H1 (cell line): ENCODE data around the gene ZNF407. TPM values are rescaled to one million over a fixed set of nuclear protein-coding genes. Genes with fewer than 3 reads are reported as not detected.

Experiments used
- CTCF ChIA-PET: fragments of 300-600 bp; sonication (Branson Sonifier 250); formaldehyde crosslinking; loops from one replicate; lab custom pipeline; 2021; ENCODE audit not compliant: partially characterized antibody; lab: Charles Lee
- POLR2A ChIA-PET: fragments of 300-600 bp; sonication (Branson Sonifier 250); formaldehyde crosslinking; loops from one replicate; lab custom pipeline; 2021; ENCODE audit warnings: inconsistent platforms; ENCODE audit not compliant: partially characterized antibody; lab: Charles Lee
- DNase-seq, 2 experiments: peaks; one replicate each; pipeline versions ENCODE4 v3.0.0 to v3.0.0-alpha.2; 2010 to 2022; ENCODE audit warnings: low spot score in 2 of 2, low read depth in 1 of 2, mixed read lengths in 1 of 2
- FAIRE-seq: peaks from 2 replicates; lab custom pipeline; 2011; peaks lifted over from hg19 to GRCh38; lab: Jason Lieb, UNC
- H2AFZ ChIP-seq: 2 replicates; pipeline ENCODE4 v1.8.1; 2012; ENCODE audit warnings: low read length, inconsistent platforms
- H2AK5ac ChIP-seq: 2 replicates; pipeline ENCODE4 v1.6.1; 2013; ENCODE audit warnings: low read depth, low read length
- H2BK120ac ChIP-seq: replicated peaks from 2 replicates; pipeline ENCODE3; 2013; ENCODE audit warnings: low read depth, low read length, inconsistent platforms
- H2BK12ac ChIP-seq: 2 replicates; pipeline ENCODE4 v1.6.1; 2013; ENCODE audit warnings: low read depth, low read length
- H2BK15ac ChIP-seq: 2 replicates; pipeline ENCODE4 v1.6.1; 2013; ENCODE audit warnings: low read length
- H2BK20ac ChIP-seq: 2 replicates; pipeline ENCODE4 v1.6.1; 2013; ENCODE audit warnings: low read length
- H2BK5ac ChIP-seq: 2 replicates; pipeline ENCODE4 v1.6.1; 2013; ENCODE audit warnings: low read depth, low read length
- H3K14ac ChIP-seq: 2 replicates; pipeline ENCODE4 v1.6.1; 2013; ENCODE audit warnings: inconsistent platforms; ENCODE audit not compliant: insufficient read length
- H3K18ac ChIP-seq: 2 replicates; pipeline ENCODE4 v1.6.1; 2013; ENCODE audit warnings: low read length; ENCODE audit errors: extremely low read depth
- H3K23ac ChIP-seq: 2 replicates; pipeline ENCODE4 v1.6.1; 2013; ENCODE audit warnings: inconsistent platforms; ENCODE audit not compliant: insufficient read length
- H3K23me2 ChIP-seq: 2 replicates; pipeline ENCODE4 v1.6.1; 2013; ENCODE audit warnings: low read depth, low read length
- H3K27ac ChIP-seq: 2 replicates; pipeline ENCODE4 v1.6.1; 2011; ENCODE audit warnings: low read depth, low read length, inconsistent platforms
- H3K27me3 ChIP-seq, 4 experiments: replicated peaks in 1 of 4; 1 replicate in 1 of 4; 2 replicates in 3 of 4; pipeline versions ENCODE4 v1.6.1 to v1.8.1; 2011 to 2013; ENCODE audit warnings: low read length in 3 of 4, mild to moderate bottlenecking in 3 of 4, inconsistent platforms in 2 of 4, mixed read lengths in 2 of 4, moderate library complexity in 1 of 4; ENCODE audit not compliant: control insufficient read depth in 3 of 4, insufficient read depth in 3 of 4; ENCODE audit errors: extremely low read depth in 1 of 4
- H3K36me3 ChIP-seq, 4 experiments: 2 replicates each; pipeline versions ENCODE4 v1.6.1 to v1.8.1; 2011 to 2013; ENCODE audit warnings: mild to moderate bottlenecking in 4 of 4, low read length in 3 of 4, moderate library complexity in 2 of 4, control low read depth in 1 of 4, inconsistent platforms in 1 of 4; ENCODE audit not compliant: insufficient read depth in 4 of 4, control insufficient read depth in 2 of 4
- H3K4ac ChIP-seq: replicated peaks from 2 replicates; pipeline ENCODE3; 2013; ENCODE audit warnings: low read length, low read depth, mixed read lengths, inconsistent platforms; ENCODE audit not compliant: insufficient read length
- H3K4me1 ChIP-seq, 4 experiments: replicated peaks in 1 of 4; 1 replicate in 1 of 4; 2 replicates in 3 of 4; pipeline versions ENCODE4 v1.6.1 to v1.8.1; 2011 to 2013; ENCODE audit warnings: low read length in 3 of 4, inconsistent platforms in 2 of 4, mixed read lengths in 1 of 4; ENCODE audit not compliant: insufficient read depth in 4 of 4, control insufficient read depth in 3 of 4
- H3K4me2 ChIP-seq, 2 experiments: 2 replicates each; pipeline versions ENCODE4 v1.6.1 to v1.8.1; 2011 to 2013; ENCODE audit warnings: low read depth in 2 of 2, low read length in 2 of 2, control low read depth in 1 of 2, inconsistent platforms in 1 of 2, mild to moderate bottlenecking in 1 of 2; ENCODE audit not compliant: insufficient read depth in 1 of 2
- H3K4me3 ChIP-seq, 4 experiments: fragments of 200-600, 300-600 bp in 1 of 4; sonication (generic), shearing (Covaris generic), sonication (Bioruptor Twin) in 1 of 4; 2 replicates each; pipeline versions ENCODE4 v1.5.1 to v1.8.1; 2011 to 2016; ENCODE audit warnings: low read length in 4 of 4, low read depth in 3 of 4, control low read depth in 2 of 4, inconsistent platforms in 2 of 4, mild to moderate bottlenecking in 2 of 4, mixed read lengths in 1 of 4, moderate library complexity in 1 of 4; ENCODE audit not compliant: insufficient read depth in 2 of 4; ENCODE audit errors: extremely low read depth in 1 of 4
- H3K56ac ChIP-seq: replicated peaks from 2 replicates; pipeline ENCODE3; 2013; ENCODE audit warnings: low read depth, mild to moderate bottlenecking, mixed read lengths, low read length, inconsistent platforms; ENCODE audit not compliant: insufficient read length
- H3K79me1 ChIP-seq: 2 replicates; pipeline ENCODE4 v1.6.1; 2013; ENCODE audit warnings: low read depth, low read length, control low read depth
- H3K79me2 ChIP-seq, 2 experiments: 2 replicates each; pipeline versions ENCODE4 v1.6.1 to v1.8.1; 2012 to 2013; ENCODE audit warnings: low read length in 2 of 2, mild to moderate bottlenecking in 2 of 2, inconsistent platforms in 1 of 2; ENCODE audit not compliant: insufficient read depth in 2 of 2, control insufficient read depth in 1 of 2
- H3K9ac ChIP-seq, 4 experiments: replicated peaks in 1 of 4; 1 replicate in 1 of 4; 2 replicates in 3 of 4; pipeline versions ENCODE4 v1.6.1 to v1.8.1; 2011 to 2013; ENCODE audit warnings: low read depth in 3 of 4, low read length in 3 of 4, control low read depth in 2 of 4, mild to moderate bottlenecking in 2 of 4, moderate library complexity in 2 of 4, inconsistent platforms in 1 of 4; ENCODE audit errors: extremely low read depth in 1 of 4
- H3K9me3 ChIP-seq, 2 experiments: 2 replicates each; pipeline versions ENCODE4 v1.6.1 to v1.8.1; 2012 to 2013; ENCODE audit warnings: mild to moderate bottlenecking in 2 of 2, moderate library complexity in 2 of 2, control low read depth in 1 of 2, inconsistent platforms in 1 of 2, low read depth in 1 of 2, low read length in 1 of 2, mixed read lengths in 1 of 2; ENCODE audit not compliant: insufficient read depth in 2 of 2
- H4K20me1 ChIP-seq, 2 experiments: replicated peaks in 1 of 2; 2 replicates each; pipeline versions ENCODE3 to v1.8.1; 2011 to 2013; ENCODE audit warnings: inconsistent platforms in 2 of 2, low read length in 2 of 2, mild to moderate bottlenecking in 1 of 2; ENCODE audit not compliant: insufficient read depth in 2 of 2, control insufficient read depth in 1 of 2
- H4K5ac ChIP-seq: 2 replicates; pipeline ENCODE4 v1.6.1; 2013; ENCODE audit warnings: low read length, low read depth, mixed read lengths, inconsistent platforms; ENCODE audit not compliant: insufficient read length
- H4K8ac ChIP-seq: 2 replicates; pipeline ENCODE4 v1.8.0; 2013; ENCODE audit warnings: mild to moderate bottlenecking, moderate library complexity, low read length, inconsistent platforms; ENCODE audit not compliant: insufficient read depth; ENCODE audit errors: extremely low read depth
- H4K91ac ChIP-seq: replicated peaks from 2 replicates; pipeline ENCODE3; 2013; ENCODE audit warnings: low read length, mixed read lengths, inconsistent platforms; ENCODE audit not compliant: insufficient read length
- CBX5 ChIP-seq: fragments of 300-800, 300-1000 bp; sonication (generic); IDR thresholded peaks from 2 replicates; pipeline ENCODE4 v1.7.1; 2016; ENCODE audit warnings: antibody characterized with exemption, low read length, low read depth
- CHD1 ChIP-seq: IDR thresholded peaks from 2 replicates; pipeline ENCODE4 v1.6.1; 2012; ENCODE audit warnings: low read depth, low read length, improper control_type of control experiment
- EGR1 ChIP-seq: IDR thresholded peaks from 2 replicates; pipeline ENCODE4 v1.6.1; 2011; ENCODE audit warnings: low read depth, low read length, borderline replicate concordance
- NANOG ChIP-seq: IDR thresholded peaks from 2 replicates; pipeline ENCODE4 v1.6.1; 2011; ENCODE audit warnings: low read length, low read depth, mild to moderate bottlenecking, inconsistent platforms; ENCODE audit not compliant: insufficient read depth, poor library complexity, severe bottlenecking
- POLR2A ChIP-seq, 2 experiments: IDR thresholded peaks; 1 replicate in 1 of 2; 2 replicates in 1 of 2; pipeline ENCODE4 v1.6.1; 2011; ENCODE audit warnings: low read depth in 2 of 2, low read length in 2 of 2, mild to moderate bottlenecking in 2 of 2; ENCODE audit errors: control extremely low read depth in 1 of 2
- SP2 ChIP-seq: IDR thresholded peaks from 2 replicates; pipeline ENCODE4 v1.6.1; 2012; ENCODE audit warnings: mild to moderate bottlenecking, low read length, inconsistent platforms
- SP4 ChIP-seq: IDR thresholded peaks from 2 replicates; pipeline ENCODE4 v1.6.1; 2012; ENCODE audit warnings: low read length, inconsistent platforms
- TAF7 ChIP-seq: optimal IDR thresholded peaks from 2 replicates; pipeline ENCODE3; 2011; ENCODE audit warnings: low read depth, mild to moderate bottlenecking, inconsistent platforms, low read length, moderate library complexity, borderline replicate concordance
- USF2 ChIP-seq: IDR thresholded peaks from 2 replicates; pipeline ENCODE4 v1.6.1; 2011; ENCODE audit warnings: low read length, improper control_type of control experiment
- WGBS, 2 experiments: shearing (Covaris generic) in 1 of 2; methylation state at CpG; one replicate each; pipeline versions ENCODE4 v1.1.6 to v1.1.7; 2013 to 2015; ENCODE audit warnings: low lambda C conversion rate in 2 of 2, mixed read lengths in 2 of 2, inconsistent platforms in 1 of 2, low coverage in 1 of 2, missing lambda C conversion rate in 1 of 2; ENCODE audit not compliant: insufficient replicate concordance in 2 of 2, insufficient coverage in 1 of 2, insufficient read length in 1 of 2; ENCODE audit errors: extremely low coverage in 1 of 2, missing lambda C conversion rate in 1 of 2; 5-methylcytosine and 5-hydroxymethylcytosine counted together
- polyA plus RNA-seq, 7 experiments: library from polyadenylated mRNA; depleted of rRNA in 3 of 7; stranded (reverse) in 5 of 7; unstranded in 2 of 7; fragments of >200 nt in 5 of 7; fragments of 200-250 nt in 2 of 7; gene quantifications; 1 replicate in 5 of 7; 2 replicates in 1 of 7; 4 replicates in 1 of 7; pipeline versions ENCODE4 v1.2.1 to v1.2.3, GENCODE V29; 2011 to 2013; ENCODE audit warnings: missing spikeins in 2 of 7, mixed read lengths in 2 of 7
- total RNA-seq: library from RNA; stranded (reverse); fragmentation: NEBNext Ultra II Directional; extraction: Animal tissue kit (Norgen Biotek cat#: 25700); gene quantifications from 2 replicates; pipeline ENCODE4 v1.2.1, GENCODE V29; 2021

ZNF407 gene
- total and polyA plus RNA-seq, 2 of the 8 experiments (the other 6 are each of a cell fraction or from before 2014, with no cell fraction given): 1.5 to 6.8 TPM

DNA sequence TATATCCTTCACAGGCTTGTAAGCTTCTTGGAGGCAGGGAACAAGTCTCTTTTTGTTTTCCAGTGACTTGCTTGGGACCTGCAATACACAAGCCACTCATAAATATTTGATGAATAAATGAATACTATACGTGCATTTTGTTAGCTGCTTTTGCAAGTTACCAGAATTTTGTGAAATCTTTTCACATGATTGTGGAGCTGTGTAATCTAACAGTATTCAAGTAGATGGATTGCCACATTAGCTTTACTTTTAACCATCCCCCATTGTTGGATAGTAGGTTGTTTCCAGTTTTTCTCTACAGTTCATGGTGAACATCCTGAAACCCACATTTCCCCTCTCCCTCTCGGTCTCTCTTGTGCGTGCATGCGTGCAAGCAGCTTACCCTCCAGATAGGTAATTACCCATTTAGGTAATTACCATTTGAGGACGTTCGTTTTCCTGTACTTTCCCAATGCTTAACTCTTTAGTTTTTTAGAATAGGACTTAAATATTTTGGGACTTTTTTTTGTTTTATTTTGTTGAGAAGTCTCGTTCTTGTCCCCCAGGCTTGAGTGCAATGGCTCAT, 12.5 kb downstream of the ZNF407 start:
- H2BK20ac ChIP-seq: no peak overlapping the region
- H3K4me2 ChIP-seq: no peak overlapping the region
- no peaks in the 10 kb centered on the region for H3K9me3 ChIP-seq
- no peak overlapping the region for H3K56ac ChIP-seq
- no peak overlapping the region for H2BK15ac ChIP-seq
- no peak overlapping the region for H4K5ac ChIP-seq
- no peaks in the 10 kb centered on the region for H3K79me2 ChIP-seq
- no peaks in the 10 kb centered on the region for H3K36me3 ChIP-seq
- H3K9ac ChIP-seq: no peak overlapping the region
- ChIA-PET POLR2A (no interaction called here), CTCF (interaction anchor here (1.1 kb wide), 1 partner anchor 11 kb away, joined by 3 read pairs; no protein-coding TSS in a partner anchor)
- H2BK12ac ChIP-seq: no peak overlapping the region
- H3K14ac ChIP-seq: no peak overlapping the region
- no peak overlapping the region for H2AFZ ChIP-seq
- no peak overlapping the region for H3K23ac ChIP-seq
- no peaks in the 10 kb centered on the region for H3K23me2 ChIP-seq
- no peaks in the 10 kb centered on the region for H4K20me1 ChIP-seq
- H3K4me1 ChIP-seq: no peaks in the 10 kb centered on the region
- H2AK5ac ChIP-seq: no peak overlapping the region
- DNase-seq (no peak), FAIRE-seq (no peak)
- H3K4ac ChIP-seq: no peak overlapping the region
- no peak overlapping the region for H3K4me3 ChIP-seq
- H3K79me1 ChIP-seq: no peaks in the 10 kb centered on the region
- H2BK120ac ChIP-seq: no peak overlapping the region
- H3K18ac ChIP-seq: no peak overlapping the region
- H4K8ac ChIP-seq: no peak overlapping the region
- no peak overlapping the region for H2BK5ac ChIP-seq
- H3K27ac ChIP-seq: no peak overlapping the region
- WGBS, 2 experiments: 89% methylated on average over 7 of the region's 7 CpGs; no CpG with 5 or more reads in 1 of the 2 experiments
- no peak overlapping the region for H4K91ac ChIP-seq
- no peaks in the 10 kb centered on the region for H3K27me3 ChIP-seq
- TF ChIP-seq CBX5 (no peak), POLR2A (IDR thresholded peaks at IDR 0.05; ENCODE audit: control extremely low read depth in 1 of 2, low read depth in 2 of 2, low read length in 2 of 2) (no peak), SP4 (no peak), NANOG (no peak), SP2 (no peak), CHD1 (no peak), EGR1 (no peak), TAF7 (no peak), USF2 (no peak)
